Suprapubic skin (tissue), 4 donors: ENCODE data around the gene KRTAP1-1. TPM values are rescaled to one million over a fixed set of nuclear protein-coding genes. Genes with fewer than 3 reads are reported as not detected.
"Not testable (repeated sequence)": the region's sequence is repeated elsewhere in the genome, so short reads cannot be mapped to it uniquely, and the experiment has no call there.

Experiments used
- DNase-seq, 2 donors: peaks; one replicate each; pipeline ENCODE4 v3.0.0-alpha.2; 2019; ENCODE audit warnings: low spot score in 2 of 2
- H3K27ac ChIP-seq: fragments of 200-600 bp; sonication (generic); one replicate; pipeline ENCODE4 v1.5.1; 2019
- H3K27me3 ChIP-seq: fragments of 200-600 bp; sonication (generic); one replicate; pipeline ENCODE4 v1.5.1; 2019
- H3K36me3 ChIP-seq: fragments of 200-600 bp; sonication (generic); one replicate; pipeline ENCODE4 v1.5.1; 2019
- H3K4me1 ChIP-seq: fragments of 200-600 bp; sonication (generic); one replicate; pipeline ENCODE4 v1.5.1; 2019
- H3K4me3 ChIP-seq: fragments of 200-600 bp; sonication (generic); one replicate; pipeline ENCODE4 v1.5.1; 2019; ENCODE audit warnings: mild to moderate bottlenecking
- H3K9me3 ChIP-seq: fragments of 200-600 bp; sonication (generic); one replicate; pipeline ENCODE4 v1.5.1; 2019
- EP300 ChIP-seq: sonication (generic); formaldehyde crosslinking; IDR thresholded peaks from one replicate; pipeline ENCODE4 v1.6.1; 2017; ENCODE audit warnings: antibody characterized with exemption
- POLR2A ChIP-seq, 2 donors: fragments of 450-650 bp; IDR thresholded peaks; one replicate each; pipeline ENCODE4 v1.6.1; 2017; ENCODE audit warnings: antibody characterized with exemption in 2 of 2, mild to moderate bottlenecking in 2 of 2, moderate library complexity in 2 of 2
- POLR2AphosphoS5 ChIP-seq, 3 donors: sonication (generic); formaldehyde crosslinking; IDR thresholded peaks; one replicate each; pipeline ENCODE4 v1.6.1; 2017; ENCODE audit warnings: antibody characterized with exemption in 3 of 3
- WGBS: methylation state at CpG from one replicate; pipeline ENCODE4 v1.1.5; 2018; 5-methylcytosine and 5-hydroxymethylcytosine counted together
- total RNA-seq, 4 donors: library from RNA; depleted of rRNA; stranded (reverse); fragments of >200 nt; gene quantifications; one replicate each; pipeline ENCODE4 v1.1.0, GENCODE V29; 2016
- TF ChIP-seq, protein P1 (sequence below), 2 donors: fragments of 200-600 bp in 1 of 2; fragments of 450-650 bp in 1 of 2; sonication (generic) in 1 of 2; IDR thresholded peaks; one replicate each; pipeline ENCODE4 v1.5.1; 2016 to 2019; ENCODE audit warnings: antibody characterized with exemption in 2 of 2, mild to moderate bottlenecking in 1 of 2, moderate library complexity in 1 of 2

Gene KRTAP1-1
- total RNA-seq, 4 donors from 2014 or later: 9.9 to 165 (median 46.0) TPM; not detected in 1

DNA sequence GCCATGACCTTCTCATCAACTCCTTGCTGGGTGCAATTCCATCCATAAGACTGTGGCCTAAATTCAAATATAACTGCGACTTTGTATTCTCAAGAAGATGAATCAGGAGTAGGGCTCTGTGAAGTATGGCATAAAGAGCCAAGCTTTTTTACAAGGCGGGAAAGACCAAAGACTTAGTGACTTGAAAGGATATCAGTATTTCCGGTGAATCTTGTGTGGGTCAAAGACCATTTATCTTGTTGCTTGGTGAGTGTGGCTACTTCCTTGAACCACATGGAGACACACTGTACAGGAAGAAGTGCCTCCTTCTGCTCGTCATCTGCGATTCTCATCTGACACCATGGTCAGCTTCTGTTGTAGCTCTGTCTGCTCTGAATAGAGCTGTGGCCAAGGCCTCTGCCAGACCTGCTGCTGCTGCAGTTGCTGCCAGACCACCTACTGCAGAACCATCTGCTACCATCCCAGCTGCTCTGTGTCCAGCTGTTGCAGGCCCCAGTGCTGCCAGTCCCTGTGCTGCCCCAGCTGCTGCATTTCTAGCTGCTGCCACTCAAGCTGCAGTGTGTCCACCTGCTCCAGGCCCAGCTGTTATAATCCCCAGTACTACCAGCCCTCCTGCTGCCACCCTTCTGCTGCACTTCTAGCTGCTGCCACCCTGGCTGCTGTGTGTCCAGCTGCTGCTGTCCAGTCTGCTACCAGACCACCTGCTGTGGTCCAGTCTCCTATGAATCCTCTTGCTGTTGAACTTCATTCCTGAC is 30.5 kb upstream of the KRTAP1-1 start:
- Histone ChIP-seq H3K36me3 (no peaks in the 10 kb centered on the region), H3K4me1 (no peaks in the 10 kb centered on the region), H3K27ac (no peak overlapping the region), H3K27me3 (no peaks in the 10 kb centered on the region), H3K4me3 (no peak overlapping the region), H3K9me3 (no peaks in the 10 kb centered on the region)
- 79% methylated on average over 5 of the region's 5 CpGs for WGBS
- TF ChIP-seq, protein P1, sequence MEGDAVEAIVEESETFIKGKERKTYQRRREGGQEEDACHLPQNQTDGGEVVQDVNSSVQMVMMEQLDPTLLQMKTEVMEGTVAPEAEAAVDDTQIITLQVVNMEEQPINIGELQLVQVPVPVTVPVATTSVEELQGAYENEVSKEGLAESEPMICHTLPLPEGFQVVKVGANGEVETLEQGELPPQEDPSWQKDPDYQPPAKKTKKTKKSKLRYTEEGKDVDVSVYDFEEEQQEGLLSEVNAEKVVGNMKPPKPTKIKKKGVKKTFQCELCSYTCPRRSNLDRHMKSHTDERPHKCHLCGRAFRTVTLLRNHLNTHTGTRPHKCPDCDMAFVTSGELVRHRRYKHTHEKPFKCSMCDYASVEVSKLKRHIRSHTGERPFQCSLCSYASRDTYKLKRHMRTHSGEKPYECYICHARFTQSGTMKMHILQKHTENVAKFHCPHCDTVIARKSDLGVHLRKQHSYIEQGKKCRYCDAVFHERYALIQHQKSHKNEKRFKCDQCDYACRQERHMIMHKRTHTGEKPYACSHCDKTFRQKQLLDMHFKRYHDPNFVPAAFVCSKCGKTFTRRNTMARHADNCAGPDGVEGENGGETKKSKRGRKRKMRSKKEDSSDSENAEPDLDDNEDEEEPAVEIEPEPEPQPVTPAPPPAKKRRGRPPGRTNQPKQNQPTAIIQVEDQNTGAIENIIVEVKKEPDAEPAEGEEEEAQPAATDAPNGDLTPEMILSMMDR (IDR thresholded peaks at IDR 0.05): no peak
- TF ChIP-seq POLR2A (IDR thresholded peaks at IDR 0.05) (no peak), EP300 (no peak), POLR2AphosphoS5 (IDR thresholded peaks at IDR 0.05) (no peak)
- no peak for DNase-seq

DNA sequence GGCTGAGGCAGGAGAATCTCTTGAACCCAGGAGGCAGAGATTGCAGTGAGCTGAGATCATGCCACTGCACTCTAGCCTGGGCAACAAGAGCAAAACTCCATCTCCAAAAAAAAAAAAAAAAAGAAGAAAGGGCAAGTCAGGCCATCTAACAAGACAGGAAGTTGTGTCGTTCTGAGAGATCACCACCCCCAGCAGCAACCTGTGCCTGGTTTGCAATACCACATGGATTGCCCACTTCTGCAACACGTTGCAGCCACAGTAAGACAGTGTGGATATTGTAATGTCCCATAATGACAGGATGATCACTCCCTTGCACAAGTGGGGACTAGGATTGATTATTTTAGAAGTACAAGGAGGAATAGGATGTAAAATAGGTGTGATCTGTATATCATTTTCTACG is 27.8 kb upstream of the KRTAP1-1 start:
- DNase-seq: no peak
- no peaks in the 10 kb centered on the region for H3K27me3 ChIP-seq
- H3K4me3 ChIP-seq: no peak overlapping the region
- TF ChIP-seq POLR2AphosphoS5 (IDR thresholded peaks at IDR 0.05) (no peak), EP300 (no peak), POLR2A (IDR thresholded peaks at IDR 0.05) (no peak)
- TF ChIP-seq, protein P1 (IDR thresholded peaks at IDR 0.05): no peak
- no peaks in the 10 kb centered on the region for H3K9me3 ChIP-seq
- no peak overlapping the region for H3K27ac ChIP-seq
- no peaks in the 10 kb centered on the region for H3K36me3 ChIP-seq
- 79% methylated on average over 3 of the region's 3 CpGs for WGBS
- H3K4me1 ChIP-seq: no peaks in the 10 kb centered on the region

DNA sequence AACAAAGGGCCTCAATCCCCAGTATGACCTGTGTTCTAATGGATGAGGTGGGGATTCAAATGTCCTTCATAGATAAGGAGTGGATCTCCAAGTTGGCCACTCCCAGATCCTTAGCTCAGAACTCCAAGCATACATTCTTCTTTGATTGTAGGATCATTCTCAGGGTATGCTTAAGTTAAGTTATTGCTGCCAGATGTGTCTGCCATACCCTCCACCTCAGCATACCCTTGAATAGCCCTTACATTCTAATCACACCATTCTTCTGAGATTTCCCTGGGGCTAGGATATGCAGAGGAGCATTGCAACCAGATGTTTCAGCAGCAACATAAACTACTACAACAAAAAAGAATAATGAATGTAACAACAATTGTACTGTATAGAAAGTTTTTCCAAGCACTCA is 26.0 kb upstream of the KRTAP1-1 start:
- no peak for TF ChIP-seq POLR2AphosphoS5 (IDR thresholded peaks at IDR 0.05)
- no peak for TF ChIP-seq POLR2A (IDR thresholded peaks at IDR 0.05)
- H3K4me1 ChIP-seq: no peaks in the 10 kb centered on the region
- DNase-seq: no peak
- no peaks in the 10 kb centered on the region for H3K27me3 ChIP-seq
- no peaks in the 10 kb centered on the region for H3K9me3 ChIP-seq
- no peak overlapping the region for H3K27ac ChIP-seq
- H3K36me3 ChIP-seq: no peaks in the 10 kb centered on the region
- no peak overlapping the region for H3K4me3 ChIP-seq

DNA sequence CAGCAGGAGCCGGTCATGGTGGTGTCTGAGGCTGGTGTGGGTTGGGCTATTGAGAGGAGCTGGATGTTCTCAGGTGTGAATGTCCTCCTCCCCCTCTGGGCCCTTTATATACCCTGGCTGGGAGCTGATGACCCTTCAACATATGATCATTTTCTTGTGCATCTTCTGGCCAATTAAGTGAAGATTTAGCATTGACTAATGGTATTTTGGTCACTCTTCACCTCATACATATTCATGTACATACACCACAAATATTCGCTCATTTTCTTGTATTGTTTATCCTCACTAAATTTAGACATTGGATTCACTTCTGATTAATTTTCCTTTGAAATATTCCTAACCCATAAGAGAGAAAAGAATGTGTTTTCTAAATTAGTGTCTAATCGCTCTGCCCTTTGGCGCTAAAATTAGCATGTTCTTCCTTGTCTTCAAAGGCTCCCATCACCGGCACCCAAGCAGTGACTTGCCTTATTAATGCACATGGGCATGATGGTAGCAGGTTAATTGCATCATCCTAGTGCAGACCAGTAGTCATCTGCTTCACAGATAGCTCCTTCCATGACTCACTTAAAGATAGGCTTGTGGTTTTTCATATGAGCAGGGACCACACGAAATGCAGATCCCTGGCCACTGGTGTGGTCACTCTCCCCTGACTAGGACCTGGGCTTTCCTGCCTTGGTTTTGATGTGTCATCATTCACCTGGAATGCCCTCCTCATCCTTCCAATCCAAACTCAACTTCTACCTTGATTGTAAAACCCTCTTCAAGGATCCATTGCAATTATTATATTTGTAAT is 24.8 kb upstream of the KRTAP1-1 start, which contains the start of gene KRTAP2-4:
Gene KRTAP2-4 (minus strand): TSS at position 51 of the 796 bp plus-strand sequence. CDS start 34 bp downstream, at position 17.
- Histone ChIP-seq H3K4me1 (no peaks in the 10 kb centered on the region), H3K9me3 (no peaks in the 10 kb centered on the region), H3K27me3 (peaks cover 1% of the 10 kb centered on the region), H3K27ac (no peak within 1 kb of the TSS), H3K4me3 (no peak within 1 kb of the TSS), H3K36me3 (no peaks in the 10 kb centered on the region)
- 73% methylated on average over 6 of the region's 6 CpGs for WGBS
- TF ChIP-seq, protein P1 (IDR thresholded peaks at IDR 0.05): no peak
- no peak for TF ChIP-seq EP300
- TF ChIP-seq POLR2A (IDR thresholded peaks at IDR 0.05): no peak
- no peak for TF ChIP-seq POLR2AphosphoS5 (IDR thresholded peaks at IDR 0.05)
- DNase-seq: no peak

DNA sequence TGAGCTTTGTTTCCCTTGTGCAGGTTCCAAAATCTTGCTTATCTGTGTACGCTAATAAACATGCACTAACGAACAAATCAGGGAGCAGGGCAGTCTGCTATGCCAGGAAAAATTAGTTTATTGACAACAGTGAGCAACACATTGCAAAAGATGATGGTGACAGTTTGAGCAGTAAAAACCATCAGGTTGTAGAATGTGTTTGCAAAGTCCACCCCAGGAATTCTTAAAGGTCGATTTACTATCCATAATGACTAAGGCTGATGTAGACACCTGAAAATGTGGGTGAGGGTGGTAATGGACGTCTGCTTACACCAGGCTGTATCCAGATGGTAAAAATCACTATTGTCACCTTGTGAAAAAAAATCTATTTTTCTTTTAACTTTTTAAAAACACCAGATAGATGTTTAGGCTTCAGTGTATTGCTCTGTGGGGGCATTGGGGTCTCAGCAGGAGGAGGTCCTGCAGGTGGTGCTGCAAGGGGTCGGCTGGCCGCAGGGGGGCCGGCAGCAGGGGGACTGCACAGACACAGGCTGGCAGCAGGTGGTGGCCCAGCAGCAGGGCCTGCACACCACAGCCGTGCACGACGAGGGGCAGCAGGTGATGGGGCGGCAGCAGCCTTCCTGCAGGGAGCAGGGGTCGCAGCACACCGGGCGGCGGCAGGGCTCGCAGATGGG is 23.9 kb upstream of the KRTAP1-1 start:
- not testable (repeated sequence) for DNase-seq, H3K27ac ChIP-seq, H3K36me3 ChIP-seq, H3K4me3 ChIP-seq, H3K9me3 ChIP-seq, H3K27me3 ChIP-seq, H3K4me1 ChIP-seq
- WGBS: 80% methylated on average over 7 of the region's 16 CpGs

DNA sequence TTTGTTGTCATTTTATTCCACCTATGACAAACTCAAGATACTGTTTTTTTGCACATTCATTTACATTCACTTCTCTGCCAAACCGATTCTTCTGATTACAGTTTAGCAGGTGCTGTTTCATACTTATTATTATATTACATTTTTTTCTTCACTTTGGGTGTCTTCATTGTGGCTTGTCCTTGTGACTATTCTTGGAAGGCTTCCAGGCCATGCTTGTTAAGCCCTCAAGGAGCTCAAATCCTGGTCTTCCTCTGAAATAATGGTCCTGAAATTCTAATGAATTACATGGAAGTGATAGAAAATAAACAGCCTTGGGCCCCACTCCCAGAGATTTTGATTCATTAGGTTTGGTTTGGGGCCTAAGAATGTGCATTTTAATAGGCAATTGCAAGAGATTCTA is 23.1 kb upstream of the KRTAP1-1 start:
- no peak for DNase-seq
- no peak overlapping the region for H3K4me3 ChIP-seq
- peaks cover 4% of the 10 kb centered on the region for H3K27me3 ChIP-seq
- no peaks in the 10 kb centered on the region for H3K9me3 ChIP-seq
- H3K36me3 ChIP-seq: no peaks in the 10 kb centered on the region
- WGBS: 81% methylated on average over 1 of the region's 1 CpG
- H3K27ac ChIP-seq: no peak overlapping the region
- no peaks in the 10 kb centered on the region for H3K4me1 ChIP-seq
- no peak for TF ChIP-seq POLR2A (IDR thresholded peaks at IDR 0.05)
- TF ChIP-seq EP300: no peak
- no peak for TF ChIP-seq POLR2AphosphoS5 (IDR thresholded peaks at IDR 0.05)
- TF ChIP-seq, protein P1 (IDR thresholded peaks at IDR 0.05): no peak
